ENCODE results near the gene LYSMD2. TPM values are rescaled to one million over a fixed set of nuclear protein-coding genes. Genes with fewer than 3 reads are reported as not detected.

LYSMD2 gene
- total and polyA plus RNA-seq, 9 of the 15 experiments (the other 6 are each of a cell fraction or from before 2014, with no cell fraction given): 4.3 to 30.3 (median 9.8) TPM

GRCh38 chr15:51751697-51752683 lies 14.5 kb upstream of the LYSMD2 start (continued):
- TF ChIP-seq CHD4 (IDR thresholded peaks at IDR 0.05; ENCODE audit: insufficient read depth, insufficient replicate concordance, low read depth, low read length, poor library complexity, severe bottlenecking) (no peak), ZNF75A (CRISPR knock-in tag; IDR thresholded peaks at IDR 0.05) (no peak), MTA1 (IDR thresholded peaks at IDR 0.05; ENCODE audit: borderline replicate concordance) (no peak), SIN3B (IDR thresholded peaks at IDR 0.05; ENCODE audit: low read depth) (0 out of 2 replicates have a peak, but pooled peaks have one; percentile 26), KAT7 (CRISPR knock-in tag; IDR thresholded peaks at IDR 0.05; ENCODE audit: borderline replicate concordance) (no peak), HDAC2 (IDR thresholded peaks at IDR 0.05) (no peak), NONO (IDR thresholded peaks at IDR 0.05; ENCODE audit: low read depth in 2 of 2, low read length in 1 of 2) (peak in 1 of 2 experiments; percentile 53; a peak in 1 of 4 replicates), BRF1 (IDR thresholded peaks at IDR 0.05; ENCODE audit: borderline replicate concordance, extremely low read depth, insufficient read length) (no peak), UBTF (IDR thresholded peaks at IDR 0.05; ENCODE audit: borderline replicate concordance in 1 of 2, low read depth in 2 of 2, low read length in 2 of 2) (peak in 1 of 2 experiments; percentile 59; a peak in 2 of 4 replicates), PKNOX1 (IDR thresholded peaks at IDR 0.05) (peak; percentile 82), ZBTB11 (CRISPR knock-in tag; IDR thresholded peaks at IDR 0.05) (peak in 1 of 3 experiments; percentile 66; a peak in 2 of 6 replicates), ZNF639 (CRISPR knock-in tag; conservative IDR thresholded peaks at IDR 0.05 in 1 of 2, IDR thresholded peaks at IDR 0.05 in 1 of 2) (peak in 1 of 2 experiments; percentile 65; a peak in 2 of 4 replicates), IRF9 (tag; IDR thresholded peaks at IDR 0.05) (no peak)

Data from K562 (cell line).